Activated CD8-positive, alpha-beta T cell treated with anti-CD3 and anti-CD28 coated beads, Interleukin-2, amount 10 ng/mL, durations not matched to agents 7 days and 5 days (primary cell): ENCODE results near the gene PSPH. TPM values are rescaled to one million over a fixed set of nuclear protein-coding genes. Genes with fewer than 3 reads are reported as not detected.
A peak's percentile ranks its signal among the peaks of the same experiment; 100 is the strongest.
"Not testable (repeated sequence)": the region's sequence is repeated elsewhere in the genome, so short reads cannot be mapped to it uniquely, and the experiment has no call there.

Experiments used
- ATAC-seq: fragments of 150-1000 bp; cut with Tn5 transposase; one replicate; pipeline ENCODE4 v1.10.0; 2021; ENCODE audit warnings: moderate library complexity
- CTCF ChIA-PET: fragments of 350-600 bp; sonication (Branson Sonifier 250); formaldehyde crosslinking; loops from one replicate; lab custom pipeline; 2021; ENCODE audit warnings: antibody characterized with exemption; lab: Charles Lee
- POLR2A ChIA-PET: fragments of 350-600 bp; sonication (Branson Sonifier 250); formaldehyde crosslinking; loops from one replicate; lab custom pipeline; 2021; ENCODE audit warnings: antibody characterized with exemption; lab: Charles Lee
- DNase-seq: peaks from one replicate; pipeline ENCODE4 v3.0.0-alpha.2; 2020
- H3K27ac Mint-ChIP-seq: one replicate; pipeline ENCODE4 v1.8.0; 2021; ENCODE audit warnings: mild to moderate bottlenecking, mixed read lengths
- H3K27me3 Mint-ChIP-seq: one replicate; pipeline ENCODE4 v1.8.0; 2021; ENCODE audit warnings: low read depth, mixed read lengths
- H3K36me3 Mint-ChIP-seq: one replicate; pipeline ENCODE4 v1.8.0; 2021; ENCODE audit warnings: low read depth, mixed read lengths
- H3K4me1 Mint-ChIP-seq: one replicate; pipeline ENCODE4 v1.8.0; 2021; ENCODE audit warnings: low read depth, mixed read lengths
- H3K4me3 Mint-ChIP-seq: one replicate; pipeline ENCODE4 v1.8.0; 2021; ENCODE audit warnings: mild to moderate bottlenecking, mixed read lengths
- H3K9me3 Mint-ChIP-seq: one replicate; pipeline ENCODE4 v1.8.0; 2022; ENCODE audit warnings: mixed read lengths; ENCODE audit not compliant: insufficient read depth
- total RNA-seq, 2 experiments: library from RNA; stranded (reverse); gene quantifications; one replicate each; pipeline ENCODE4 v1.2.3, GENCODE V29; 2021

The PSPH gene
- total RNA-seq, 2 experiments from 2014 or later = 14.6 to 16.8 TPM

DNA sequence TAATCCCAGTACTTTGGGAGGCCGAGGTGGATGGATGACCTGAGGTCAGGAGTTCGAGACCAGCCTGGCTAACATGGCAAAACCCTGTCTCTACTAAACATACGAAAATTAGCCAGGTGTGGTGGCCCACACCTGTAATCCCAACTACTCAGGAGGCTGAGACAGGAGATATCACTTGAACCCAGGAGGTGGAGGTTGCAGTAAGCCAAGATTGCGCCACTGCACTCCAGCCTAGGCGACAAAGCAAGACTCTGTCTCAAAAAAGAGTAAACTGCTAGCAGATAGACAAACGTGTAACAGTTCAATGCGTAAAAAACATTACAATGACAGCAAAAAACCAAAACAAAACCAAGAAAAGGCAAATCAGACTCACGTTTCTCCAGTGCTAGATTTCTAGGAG, 19.7 kb downstream of the PSPH start:
- DNase-seq, H3K9me3 Mint-ChIP-seq, H3K27me3 Mint-ChIP-seq, H3K27ac Mint-ChIP-seq, H3K4me3 Mint-ChIP-seq, ATAC-seq, POLR2A ChIA-PET, CTCF ChIA-PET: not testable (repeated sequence)
- Mint-ChIP-seq H3K4me1 (peaks cover 15% of the 10 kb centered on the region), H3K36me3 (peaks cover 16% of the 10 kb centered on the region)

DNA sequence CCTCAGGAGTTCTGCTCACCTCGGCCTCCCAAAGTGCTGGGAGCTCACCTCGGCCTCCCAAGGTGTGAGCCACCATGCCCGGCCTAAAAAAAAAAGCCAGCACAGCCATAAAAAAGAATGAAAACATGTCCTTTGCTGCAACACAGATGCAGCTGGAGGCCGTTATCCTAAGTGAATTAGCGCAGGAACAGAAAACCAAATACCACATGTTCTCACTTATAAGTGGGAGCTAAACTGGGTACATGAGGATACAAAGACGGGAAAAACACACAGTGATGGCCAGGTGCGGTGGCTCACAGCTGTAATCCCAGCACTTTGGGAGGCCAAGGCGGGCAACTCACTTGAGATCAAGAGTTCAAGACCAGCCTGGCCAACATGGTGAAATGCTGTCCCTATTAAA, 20.9 kb downstream of the PSPH start:
- DNase-seq (no peak), ATAC-seq (no peak)
- CTCF ChIA-PET = no interaction called here
- H3K4me1 Mint-ChIP-seq = peaks cover 15% of the 10 kb centered on the region
- no peaks in the 10 kb centered on the region for H3K27me3 Mint-ChIP-seq
- no peak overlapping the region for H3K4me3 Mint-ChIP-seq
- POLR2A ChIA-PET = no interaction called here
- H3K9me3 Mint-ChIP-seq = no peaks in the 10 kb centered on the region
- peaks cover 20% of the 10 kb centered on the region for H3K36me3 Mint-ChIP-seq
- no peak overlapping the region for H3K27ac Mint-ChIP-seq

DNA sequence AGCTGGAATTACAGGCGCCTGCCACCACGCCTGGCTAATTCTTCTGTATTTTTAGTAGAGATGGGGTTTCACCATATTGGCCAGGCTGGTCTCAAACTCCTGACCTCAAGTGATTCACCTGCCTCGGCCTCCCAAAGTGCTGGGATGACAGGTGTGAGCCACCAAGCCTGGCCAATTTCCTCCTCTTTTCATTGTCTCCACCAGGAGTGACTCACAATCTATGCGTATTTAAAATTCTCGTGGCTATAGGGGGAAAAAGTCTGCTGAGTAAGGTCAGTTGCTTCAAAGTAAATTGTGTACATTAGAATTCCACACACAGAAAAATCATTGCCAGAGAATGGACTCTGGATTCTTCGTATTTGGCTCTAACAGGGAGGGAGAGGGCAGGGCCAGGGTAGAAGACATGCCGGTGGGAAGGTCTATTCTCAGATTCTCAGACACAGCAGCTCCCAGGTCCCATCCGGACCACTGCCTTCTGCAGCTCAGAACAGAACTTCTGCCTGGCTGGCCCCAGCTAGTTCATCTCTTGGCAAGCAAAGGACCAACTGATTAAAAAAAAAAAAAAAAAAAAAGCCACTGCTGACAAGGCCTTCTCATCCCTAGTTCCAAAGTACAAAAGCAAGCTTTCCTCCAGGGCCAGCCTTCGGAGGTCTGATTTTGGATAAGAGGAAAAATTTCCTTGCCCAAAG, 22.2 kb downstream of the PSPH start:
- Mint-ChIP-seq H3K27ac (no peak overlapping the region), H3K4me3 (no peak overlapping the region), H3K9me3 (no peaks in the 10 kb centered on the region), H3K4me1 (peaks cover 13% of the 10 kb centered on the region), H3K36me3 (peaks cover 20% of the 10 kb centered on the region), H3K27me3 (no peaks in the 10 kb centered on the region)
- no peak for DNase-seq
- CTCF ChIA-PET = interaction anchor here (2.1 kb wide), 1 partner anchor 44 kb away, joined by 8 read pairs; no protein-coding TSS in a partner anchor
- POLR2A ChIA-PET = no interaction called here
- ATAC-seq = no peak

- Mint-ChIP-seq H3K4me1 (peaks cover 2% of the 10 kb centered on the region), H3K4me3 (no peak overlapping the region), H3K9me3 (no peaks in the 10 kb centered on the region), H3K36me3 (peaks cover 19% of the 10 kb centered on the region), H3K27ac (no peak overlapping the region), H3K27me3 (no peaks in the 10 kb centered on the region)
- DNase-seq = no peak
- ATAC-seq = no peak
- ChIA-PET CTCF (no interaction called here), POLR2A (no interaction called here)
These were observed 24.7 kb downstream of the PSPH start for GRCh38 chr7:56026538-56026937.

- Mint-ChIP-seq H3K9me3 (no peaks in the 10 kb centered on the region), H3K4me3 (no peak overlapping the region), H3K27me3 (no peaks in the 10 kb centered on the region), H3K36me3 (peaks cover 19% of the 10 kb centered on the region), H3K27ac (no peak overlapping the region), H3K4me1 (no peaks in the 10 kb centered on the region)
- DNase-seq (no peak), ATAC-seq (no peak)
- POLR2A ChIA-PET = interaction anchor here (0.7 kb wide), 1 partner anchor 15 kb away, joined by 4 read pairs; no protein-coding TSS in a partner anchor
- CTCF ChIA-PET = no interaction called here
These were observed 27.7 kb downstream of the PSPH start for GRCh38 chr7:56023500-56023899.

GRCh38 chr7:56019501-56019900, 31.7 kb downstream of the PSPH start:
- ChIA-PET POLR2A (interaction anchor here (0.6 kb wide), 1 partner anchor 521 kb away, joined by 3 read pairs; no protein-coding TSS in a partner anchor), CTCF (no interaction called here)
- Mint-ChIP-seq H3K36me3 (peaks cover 11% of the 10 kb centered on the region), H3K27me3 (no peaks in the 10 kb centered on the region), H3K4me3 (no peak overlapping the region), H3K27ac (no peak overlapping the region), H3K9me3 (no peaks in the 10 kb centered on the region), H3K4me1 (no peaks in the 10 kb centered on the region)
- ATAC-seq (no peak), DNase-seq (no peak)

GRCh38 chr7:56017015-56017414, 34.2 kb downstream of the PSPH start:
- DNase-seq, H3K9me3 Mint-ChIP-seq, H3K4me1 Mint-ChIP-seq, H3K27ac Mint-ChIP-seq, H3K4me3 Mint-ChIP-seq, POLR2A ChIA-PET, ATAC-seq, H3K27me3 Mint-ChIP-seq: not testable (repeated sequence)
- peaks cover 14% of the 10 kb centered on the region for H3K36me3 Mint-ChIP-seq
- CTCF ChIA-PET = interaction anchor here (1.4 kb wide), 2 partner anchors 13 to 57 kb away, joined by 3 read pairs; no protein-coding TSS in a partner anchor

DNA sequence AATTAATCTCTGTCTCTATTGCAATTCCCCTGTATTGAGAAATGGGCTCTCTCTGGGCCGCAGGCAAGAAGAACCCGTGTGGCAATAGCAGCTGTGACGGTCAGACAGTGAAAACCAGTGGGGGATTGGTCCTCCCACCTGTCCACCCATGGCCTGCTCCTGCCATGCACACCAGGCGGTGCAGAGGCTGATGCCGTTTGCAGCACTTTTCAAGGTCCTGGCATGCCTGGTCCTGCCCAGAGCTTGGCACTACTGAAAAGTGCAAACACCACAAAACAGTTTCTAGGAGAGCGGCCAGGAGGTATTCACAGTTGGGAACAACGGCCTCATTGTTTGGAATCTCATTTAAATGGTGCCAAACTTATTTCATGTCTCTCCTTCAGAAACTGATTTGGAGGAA, 41.5 kb downstream of the PSPH start:
- DNase-seq = no peak
- H3K36me3 Mint-ChIP-seq = peaks cover 8% of the 10 kb centered on the region
- H3K27ac Mint-ChIP-seq = peak overlapping the region; percentile 30
- no peaks in the 10 kb centered on the region for H3K9me3 Mint-ChIP-seq
- CTCF ChIA-PET = no interaction called here
- POLR2A ChIA-PET = no interaction called here
- no peak for ATAC-seq
- H3K4me3 Mint-ChIP-seq = no peak overlapping the region
- no peaks in the 10 kb centered on the region for H3K4me1 Mint-ChIP-seq
- no peaks in the 10 kb centered on the region for H3K27me3 Mint-ChIP-seq

DNA sequence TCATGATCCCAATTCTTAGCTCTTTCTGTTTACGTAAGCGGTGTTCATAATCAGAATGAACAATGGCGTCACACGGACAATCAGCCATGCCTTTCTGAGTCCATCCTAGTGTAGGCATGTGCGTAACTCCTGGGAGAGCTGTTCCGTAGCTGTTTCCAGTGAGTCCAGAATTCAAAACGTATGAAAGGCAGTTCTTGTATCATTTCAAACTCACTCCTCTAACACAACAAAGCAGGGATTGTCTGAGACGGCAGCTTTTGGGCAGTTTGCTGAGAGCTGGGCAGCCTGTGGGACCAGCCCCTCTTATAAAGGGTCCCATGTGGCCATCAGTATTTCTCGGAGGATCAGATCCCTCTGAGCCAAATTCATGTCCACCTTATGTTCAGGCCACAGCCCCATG, 43.4 kb downstream of the PSPH start:
- CTCF ChIA-PET = interaction anchor here (1.2 to 1.5 kb wide), 2 partner anchors 43 to 67 kb away, joined by 4 read pairs; no protein-coding TSS in a partner anchor
- POLR2A ChIA-PET = interaction anchor here (0.6 kb wide), 1 partner anchor 16 kb away, joined by 4 read pairs; no protein-coding TSS in a partner anchor

DNA sequence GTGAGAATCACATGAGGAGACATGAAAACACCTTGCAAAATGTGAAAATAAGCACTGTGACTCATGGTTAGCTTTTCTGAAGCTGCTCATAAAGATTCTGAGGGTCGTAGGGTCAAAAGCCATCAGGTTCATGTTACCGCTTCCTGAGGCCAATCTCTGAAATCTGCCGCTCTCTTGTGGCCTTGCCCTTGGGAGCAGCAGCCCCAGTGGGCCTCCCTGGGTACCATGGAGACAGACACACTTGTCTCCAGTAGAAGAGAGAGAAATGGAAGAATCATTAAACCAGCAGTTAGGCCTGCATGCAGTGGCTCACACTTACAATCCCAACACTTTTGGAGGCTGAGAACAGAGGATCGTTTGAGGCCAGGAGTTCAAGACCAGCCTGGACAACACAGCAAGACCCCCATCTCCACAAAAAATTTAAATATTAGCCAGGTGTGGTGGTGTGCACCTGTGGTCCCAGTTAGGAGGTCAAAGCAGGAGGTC, 44.0 kb downstream of the PSPH start:
- Mint-ChIP-seq H3K4me1 (no peaks in the 10 kb centered on the region), H3K4me3 (no peak overlapping the region), H3K27me3 (no peaks in the 10 kb centered on the region), H3K9me3 (no peaks in the 10 kb centered on the region), H3K36me3 (peaks cover 6% of the 10 kb centered on the region), H3K27ac (no peak overlapping the region)
- ChIA-PET POLR2A (no interaction called here), CTCF (interaction anchor here (1.5 kb wide), 1 partner anchor 68 kb away, joined by 4 read pairs; no protein-coding TSS in a partner anchor)
- ATAC-seq (no peak), DNase-seq (no peak)

More for the DNA sequence above, 43.4 kb downstream of the PSPH start:
- no peak for DNase-seq
- ATAC-seq = no peak
- H3K36me3 Mint-ChIP-seq = peaks cover 6% of the 10 kb centered on the region
- H3K9me3 Mint-ChIP-seq = no peaks in the 10 kb centered on the region
- H3K4me1 Mint-ChIP-seq = no peaks in the 10 kb centered on the region
- H3K4me3 Mint-ChIP-seq = no peak overlapping the region
- H3K27me3 Mint-ChIP-seq = no peaks in the 10 kb centered on the region
- H3K27ac Mint-ChIP-seq = no peak overlapping the region

- DNase-seq (no peak), ATAC-seq (no peak)
- Mint-ChIP-seq H3K4me1 (peaks cover 3% of the 10 kb centered on the region), H3K9me3 (no peaks in the 10 kb centered on the region), H3K27ac (no peak overlapping the region), H3K27me3 (no peaks in the 10 kb centered on the region), H3K36me3 (peaks cover 10% of the 10 kb centered on the region), H3K4me3 (no peak overlapping the region)
- CTCF ChIA-PET = interaction anchor here (1.0 to 3.2 kb wide), 3 partner anchors 11 to 70 kb away, joined by 3 to 15 read pairs (median 5); no protein-coding TSS in a partner anchor
- POLR2A ChIA-PET = no interaction called here
These were observed 47.5 kb downstream of the PSPH start for GRCh38 chr7:56003749-56004148.

- Mint-ChIP-seq H3K4me1 (peaks cover 3% of the 10 kb centered on the region), H3K4me3 (no peak overlapping the region), H3K36me3 (peaks cover 26% of the 10 kb centered on the region), H3K27ac (no peak overlapping the region), H3K9me3 (no peaks in the 10 kb centered on the region), H3K27me3 (no peaks in the 10 kb centered on the region)
- no peak for ATAC-seq
- no peak for DNase-seq
- CTCF ChIA-PET = no interaction called here
- POLR2A ChIA-PET = no interaction called here
These were observed 54.3 kb downstream of the PSPH start for GRCh38 chr7:55996856-55997500.
